IPS-15b (cell line): ENCODE measurements around the gene EBNA1BP2.

Experiments used
- H3K27me3 ChIP-seq: one replicate; pipeline ENCODE4 v1.6.1; 2013; ENCODE audit warnings: low read length; ENCODE audit not compliant: control insufficient read depth, insufficient read depth
- H3K36me3 ChIP-seq: one replicate; pipeline ENCODE4 v1.6.1; 2013; ENCODE audit warnings: low read length; ENCODE audit not compliant: control insufficient read depth, insufficient read depth
- H3K4me1 ChIP-seq: one replicate; pipeline ENCODE4 v1.6.1; 2013; ENCODE audit warnings: mild to moderate bottlenecking, low read length; ENCODE audit not compliant: control insufficient read depth, insufficient read depth
- H3K4me3 ChIP-seq: one replicate; pipeline ENCODE4 v1.5.1; 2013; ENCODE audit warnings: low read depth, low read length
- H3K9ac ChIP-seq: one replicate; pipeline ENCODE4 v1.6.1; 2013; ENCODE audit warnings: low read depth, mild to moderate bottlenecking, low read length
- H3K9me3 ChIP-seq: one replicate; pipeline ENCODE4 v1.6.1; 2013; ENCODE audit warnings: mild to moderate bottlenecking, low read length; ENCODE audit not compliant: control insufficient read depth, insufficient read depth

EBNA1BP2 gene

GRCh38 chr1:43203859-43204258 is 31.8 kb upstream of the EBNA1BP2 start:
- Histone ChIP-seq H3K4me3 (no peak overlapping the region), H3K27me3 (no peaks in the 10 kb centered on the region), H3K36me3 (no peaks in the 10 kb centered on the region), H3K9ac (no peak overlapping the region), H3K4me1 (peaks cover 12% of the 10 kb centered on the region), H3K9me3 (no peaks in the 10 kb centered on the region)

GRCh38 chr1:43199093-43199726 is 27.1 kb upstream of the EBNA1BP2 start:
- no peaks in the 10 kb centered on the region for H3K27me3 ChIP-seq
- H3K9ac ChIP-seq, result no peak overlapping the region
- no peaks in the 10 kb centered on the region for H3K9me3 ChIP-seq
- no peaks in the 10 kb centered on the region for H3K4me1 ChIP-seq
- H3K4me3 ChIP-seq, result no peak overlapping the region
- no peaks in the 10 kb centered on the region for H3K36me3 ChIP-seq

- no peaks in the 10 kb centered on the region for H3K36me3 ChIP-seq
Observed at GRCh38 chr1:43197343-43198127, 25.4 kb upstream of the EBNA1BP2 start.

GRCh38 chr1:43194509-43194908 is 22.4 kb upstream of the EBNA1BP2 start:
- Histone ChIP-seq H3K9ac (no peak overlapping the region), H3K4me1 (no peaks in the 10 kb centered on the region), H3K27me3 (no peaks in the 10 kb centered on the region), H3K4me3 (no peak overlapping the region), H3K36me3 (no peaks in the 10 kb centered on the region), H3K9me3 (no peaks in the 10 kb centered on the region)

More at GRCh38 chr1:43197343-43198127, 25.4 kb upstream of the EBNA1BP2 start:
- no peaks in the 10 kb centered on the region for H3K9me3 ChIP-seq
- H3K4me3 ChIP-seq, result no peak overlapping the region
- H3K4me1 ChIP-seq, result no peaks in the 10 kb centered on the region
- H3K27me3 ChIP-seq, result no peaks in the 10 kb centered on the region
- no peak overlapping the region for H3K9ac ChIP-seq

GRCh38 chr1:43188106-43188505 is 16.0 kb upstream of the EBNA1BP2 start:
- Histone ChIP-seq H3K4me3 (no peak overlapping the region), H3K4me1 (no peaks in the 10 kb centered on the region), H3K36me3 (no peaks in the 10 kb centered on the region), H3K9me3 (no peaks in the 10 kb centered on the region), H3K27me3 (no peaks in the 10 kb centered on the region), H3K9ac (no peak overlapping the region)

- Histone ChIP-seq H3K4me1 (no peaks in the 10 kb centered on the region), H3K36me3 (no peaks in the 10 kb centered on the region), H3K27me3 (no peaks in the 10 kb centered on the region), H3K9ac (no peak overlapping the region), H3K9me3 (no peaks in the 10 kb centered on the region), H3K4me3 (no peak overlapping the region)
Observed at GRCh38 chr1:43184995-43185394, 12.9 kb upstream of the EBNA1BP2 start.

- Histone ChIP-seq H3K27me3 (no peaks in the 10 kb centered on the region), H3K9me3 (no peaks in the 10 kb centered on the region), H3K4me1 (no peaks in the 10 kb centered on the region), H3K4me3 (no peak overlapping the region), H3K36me3 (no peaks in the 10 kb centered on the region), H3K9ac (no peak overlapping the region)
Observed at GRCh38 chr1:43184388-43184787, 12.3 kb upstream of the EBNA1BP2 start.

GRCh38 chr1:43177691-43178090 is 5.6 kb upstream of the EBNA1BP2 start:
- H3K4me1 ChIP-seq, result peaks cover 13% of the 10 kb centered on the region
- no peaks in the 10 kb centered on the region for H3K9me3 ChIP-seq
- H3K9ac ChIP-seq, result no peak overlapping the region
- no peaks in the 10 kb centered on the region for H3K36me3 ChIP-seq
- peak overlapping the region; percentile 11 for H3K4me3 ChIP-seq
- H3K27me3 ChIP-seq, result peaks cover 12% of the 10 kb centered on the region

- no peak overlapping the region for H3K4me3 ChIP-seq
Observed at GRCh38 chr1:43174873-43175272, 2.8 kb upstream of the EBNA1BP2 start.

GRCh38 chr1:43172527-43172972 is 460 bp upstream of the EBNA1BP2 start:
- no peak overlapping the region for H3K9ac ChIP-seq
- no peaks in the 10 kb centered on the region for H3K36me3 ChIP-seq
- H3K4me3 ChIP-seq, result peak overlapping the region; percentile 97
- no peaks in the 10 kb centered on the region for H3K9me3 ChIP-seq
- peaks cover 13% of the 10 kb centered on the region for H3K27me3 ChIP-seq
- H3K4me1 ChIP-seq, result peaks cover 10% of the 10 kb centered on the region

More at GRCh38 chr1:43174873-43175272, 2.8 kb upstream of the EBNA1BP2 start:
- Histone ChIP-seq H3K9me3 (no peaks in the 10 kb centered on the region), H3K4me1 (peaks cover 13% of the 10 kb centered on the region), H3K27me3 (peaks cover 13% of the 10 kb centered on the region), H3K36me3 (no peaks in the 10 kb centered on the region), H3K9ac (no peak overlapping the region)

- Histone ChIP-seq H3K9ac (peak overlapping the region; percentile 70), H3K9me3 (no peaks in the 10 kb centered on the region), H3K4me3 (peak overlapping the region; percentile 97), H3K4me1 (no peaks in the 10 kb centered on the region), H3K27me3 (peaks cover 13% of the 10 kb centered on the region), H3K36me3 (no peaks in the 10 kb centered on the region)
Observed at GRCh38 chr1:43171312-43171875, 696 bp downstream of the EBNA1BP2 start.

- Histone ChIP-seq H3K4me3 (no peak overlapping the region), H3K27me3 (no peaks in the 10 kb centered on the region)
Observed at GRCh38 chr1:43165765-43166164, 6.3 kb downstream of the EBNA1BP2 start.

More at GRCh38 chr1:43165765-43166164, 6.3 kb downstream of the EBNA1BP2 start:
- peaks cover 13% of the 10 kb centered on the region for H3K36me3 ChIP-seq
- H3K9me3 ChIP-seq, result no peaks in the 10 kb centered on the region
- no peaks in the 10 kb centered on the region for H3K4me1 ChIP-seq
- no peak overlapping the region for H3K9ac ChIP-seq
